Activated CD8-positive, alpha-beta T cell treated with anti-CD3 and anti-CD28 coated beads for 36 hours (primary cell): ENCODE results near the gene MAP7. TPM values are rescaled to one million over a fixed set of nuclear protein-coding genes. Genes with fewer than 3 reads are reported as not detected.

ENCODE experiments used
- ATAC-seq: fragments of 200-7000 bp; cut with Tn5 transposase; one replicate; pipeline ENCODE4 v1.10.0; 2021; ENCODE audit warnings: mild to moderate bottlenecking, moderate library complexity
- CTCF ChIA-PET: fragments of 350-600 bp; sonication (Branson Sonifier 250); formaldehyde crosslinking; loops from one replicate; lab custom pipeline; 2021; ENCODE audit warnings: antibody characterized with exemption; lab: Charles Lee
- POLR2A ChIA-PET: fragments of 350-600 bp; sonication (Branson Sonifier 250); formaldehyde crosslinking; loops from one replicate; lab custom pipeline; 2021; ENCODE audit warnings: antibody characterized with exemption; lab: Charles Lee
- DNase-seq: peaks from one replicate; pipeline ENCODE4 v3.0.0-alpha.2; 2020
- H3K27ac Mint-ChIP-seq: one replicate; pipeline ENCODE4 v1.8.0; 2021; ENCODE audit warnings: mild to moderate bottlenecking, mixed read lengths
- H3K27me3 Mint-ChIP-seq: one replicate; pipeline ENCODE4 v1.8.0; 2021; ENCODE audit warnings: mixed read lengths
- H3K36me3 Mint-ChIP-seq: one replicate; pipeline ENCODE4 v1.8.0; 2021; ENCODE audit warnings: low read depth, mixed read lengths
- H3K4me1 Mint-ChIP-seq: one replicate; pipeline ENCODE4 v1.8.0; 2021; ENCODE audit warnings: low read depth, mixed read lengths
- H3K4me3 Mint-ChIP-seq: one replicate; pipeline ENCODE4 v1.8.0; 2021; ENCODE audit warnings: mild to moderate bottlenecking, moderate library complexity, mixed read lengths
- H3K9me3 Mint-ChIP-seq: one replicate; pipeline ENCODE4 v1.8.0; 2021; ENCODE audit warnings: mixed read lengths
- intact Hi-C: fragments of 100-400 bp; cut with micrococcal nuclease; formaldehyde crosslinking; loops from one replicate; pipeline ENCODE4 v1.10.0; 2022
- total RNA-seq, 2 experiments: library from RNA; stranded (reverse); gene quantifications; one replicate each; pipeline ENCODE4 v1.2.3, GENCODE V29; 2021
- TF ChIP-seq, protein P1 (sequence below): fragments of 200-600 bp; IDR thresholded peaks from one replicate; pipeline ENCODE4 v1.8.0; 2022; ENCODE audit warnings: antibody characterized with exemption, mild to moderate bottlenecking

The MAP7 gene
- total RNA-seq, 2 experiments from 2014 or later, result 0.47 to 0.67 TPM

GRCh38 chr6:136521911-136522310 lies 28.3 kb downstream of the MAP7 start:
- H3K4me3 Mint-ChIP-seq, result no peak overlapping the region
- no peak for ATAC-seq
- ChIA-PET POLR2A (no interaction called here), CTCF (no interaction called here)
- TF ChIP-seq, protein P1, sequence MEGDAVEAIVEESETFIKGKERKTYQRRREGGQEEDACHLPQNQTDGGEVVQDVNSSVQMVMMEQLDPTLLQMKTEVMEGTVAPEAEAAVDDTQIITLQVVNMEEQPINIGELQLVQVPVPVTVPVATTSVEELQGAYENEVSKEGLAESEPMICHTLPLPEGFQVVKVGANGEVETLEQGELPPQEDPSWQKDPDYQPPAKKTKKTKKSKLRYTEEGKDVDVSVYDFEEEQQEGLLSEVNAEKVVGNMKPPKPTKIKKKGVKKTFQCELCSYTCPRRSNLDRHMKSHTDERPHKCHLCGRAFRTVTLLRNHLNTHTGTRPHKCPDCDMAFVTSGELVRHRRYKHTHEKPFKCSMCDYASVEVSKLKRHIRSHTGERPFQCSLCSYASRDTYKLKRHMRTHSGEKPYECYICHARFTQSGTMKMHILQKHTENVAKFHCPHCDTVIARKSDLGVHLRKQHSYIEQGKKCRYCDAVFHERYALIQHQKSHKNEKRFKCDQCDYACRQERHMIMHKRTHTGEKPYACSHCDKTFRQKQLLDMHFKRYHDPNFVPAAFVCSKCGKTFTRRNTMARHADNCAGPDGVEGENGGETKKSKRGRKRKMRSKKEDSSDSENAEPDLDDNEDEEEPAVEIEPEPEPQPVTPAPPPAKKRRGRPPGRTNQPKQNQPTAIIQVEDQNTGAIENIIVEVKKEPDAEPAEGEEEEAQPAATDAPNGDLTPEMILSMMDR, result no peak
- no peak for DNase-seq
- intact Hi-C loops, result no loop called here
- H3K36me3 Mint-ChIP-seq, result no peaks in the 10 kb centered on the region
- no peaks in the 10 kb centered on the region for H3K9me3 Mint-ChIP-seq
- H3K27ac Mint-ChIP-seq, result no peak overlapping the region
- peaks cover 12% of the 10 kb centered on the region for H3K27me3 Mint-ChIP-seq
- peaks cover 19% of the 10 kb centered on the region for H3K4me1 Mint-ChIP-seq

- CTCF ChIA-PET, result interaction anchor here (0.9 kb wide), 1 partner anchor 11 kb away, joined by 3 read pairs; no protein-coding TSS in a partner anchor
- intact Hi-C loops, result no loop called here
Observed at GRCh38 chr6:136521427-136521826, 28.8 kb downstream of the MAP7 start.

GRCh38 chr6:136520517-136520916 lies 29.7 kb downstream of the MAP7 start:
- POLR2A ChIA-PET, result interaction anchor here (1.4 kb wide), 1 partner anchor 11 kb away, joined by 3 read pairs; no protein-coding TSS in a partner anchor
- ATAC-seq (no peak), DNase-seq (no peak)
- TF ChIP-seq, protein P1, result no peak
- H3K4me3 Mint-ChIP-seq, result no peak overlapping the region
- H3K27me3 Mint-ChIP-seq, result peaks cover 7% of the 10 kb centered on the region
- intact Hi-C loops, result no loop called here
- no peaks in the 10 kb centered on the region for H3K9me3 Mint-ChIP-seq
- no peak overlapping the region for H3K27ac Mint-ChIP-seq
- CTCF ChIA-PET, result interaction anchor here (0.6 to 0.9 kb wide), 2 partner anchors 12 to 41 kb away, joined by 3 read pairs; no protein-coding TSS in a partner anchor
- peaks cover 11% of the 10 kb centered on the region for H3K4me1 Mint-ChIP-seq
- no peaks in the 10 kb centered on the region for H3K36me3 Mint-ChIP-seq

More at GRCh38 chr6:136521427-136521826, 28.8 kb downstream of the MAP7 start:
- H3K27ac Mint-ChIP-seq, result no peak overlapping the region
- DNase-seq (no peak), ATAC-seq (no peak)
- peaks cover 16% of the 10 kb centered on the region for H3K4me1 Mint-ChIP-seq
- H3K4me3 Mint-ChIP-seq, result no peak overlapping the region
- no peaks in the 10 kb centered on the region for H3K36me3 Mint-ChIP-seq
- POLR2A ChIA-PET, result no interaction called here
- H3K9me3 Mint-ChIP-seq, result no peaks in the 10 kb centered on the region
- peaks cover 10% of the 10 kb centered on the region for H3K27me3 Mint-ChIP-seq
- TF ChIP-seq, protein P1, result no peak

DNA sequence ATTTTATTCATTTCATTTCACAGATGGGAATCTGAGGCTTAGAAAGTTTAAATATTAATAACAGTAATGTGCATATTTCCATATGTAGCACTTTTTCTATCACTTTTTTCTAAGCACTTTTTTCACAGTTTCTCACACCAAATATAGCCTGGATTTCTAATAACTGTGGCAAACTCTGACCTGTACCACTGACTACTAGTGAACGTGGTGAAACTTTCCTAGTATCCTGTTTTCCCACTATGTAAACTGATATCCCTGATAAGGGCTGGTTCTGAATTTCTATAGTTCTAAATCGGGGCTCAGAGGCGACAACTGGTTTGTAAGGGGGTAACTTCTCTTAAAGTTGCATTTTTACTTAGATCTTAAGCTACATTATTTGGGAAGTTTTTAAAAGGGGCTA lies 32.6 kb downstream of the MAP7 start:
- H3K27ac Mint-ChIP-seq, result no peak overlapping the region
- POLR2A ChIA-PET, result no interaction called here
- CTCF ChIA-PET, result no interaction called here
- ATAC-seq (no peak), DNase-seq (no peak)
- no peaks in the 10 kb centered on the region for H3K36me3 Mint-ChIP-seq
- intact Hi-C loops, result no loop called here
- H3K4me1 Mint-ChIP-seq, result no peaks in the 10 kb centered on the region
- TF ChIP-seq, protein P1, result no peak
- peaks cover 9% of the 10 kb centered on the region for H3K27me3 Mint-ChIP-seq
- H3K9me3 Mint-ChIP-seq, result no peaks in the 10 kb centered on the region
- H3K4me3 Mint-ChIP-seq, result no peak overlapping the region

GRCh38 chr6:136517002-136517401 lies 33.2 kb downstream of the MAP7 start:
- intact Hi-C loops, result no loop called here
- ATAC-seq, result no peak

More at GRCh38 chr6:136517002-136517401, 33.2 kb downstream of the MAP7 start:
- no peak for DNase-seq
- TF ChIP-seq, protein P1, result no peak
- H3K9me3 Mint-ChIP-seq, result no peaks in the 10 kb centered on the region
- peaks cover 8% of the 10 kb centered on the region for H3K27me3 Mint-ChIP-seq
- POLR2A ChIA-PET, result no interaction called here
- CTCF ChIA-PET, result no interaction called here
- H3K36me3 Mint-ChIP-seq, result no peaks in the 10 kb centered on the region
- no peak overlapping the region for H3K4me3 Mint-ChIP-seq
- no peaks in the 10 kb centered on the region for H3K4me1 Mint-ChIP-seq
- H3K27ac Mint-ChIP-seq, result no peak overlapping the region
